ENCODE measurements around the gene CADM2. TPM values are rescaled to one million over a fixed set of nuclear protein-coding genes. Genes with fewer than 3 reads are reported as not detected.

The CADM2 gene
- total RNA-seq, 1 experiment from 2014 or later: 10.9 TPM

GRCh38 chr3:85594676-85595075, 635.9 kb downstream of the CADM2 start:
- Histone ChIP-seq H3K79me1 (ENCODE audit: insufficient read depth, low read depth, low read length, poor library complexity, severe bottlenecking) (no peaks in the 10 kb centered on the region), H3K9me3 (ENCODE audit: control insufficient read depth, low read depth, low read length) (no peaks in the 10 kb centered on the region), H3K56ac (ENCODE audit: insufficient read length, low read depth, low read length) (no peak overlapping the region), H3K4me1 (ENCODE audit: insufficient read depth, low read length) (no peaks in the 10 kb centered on the region), H3K23ac (ENCODE audit: insufficient read length, low read depth, low read length) (no peak overlapping the region), H3K18ac (ENCODE audit: insufficient read length, low read depth, low read length) (no peak overlapping the region), H2AK5ac (ENCODE audit: insufficient read length, low read length) (no peak overlapping the region), H4K20me1 (ENCODE audit: control insufficient read depth, insufficient read depth, insufficient read length) (no peaks in the 10 kb centered on the region), H3K27me3 (ENCODE audit: insufficient read depth, low read length) (no peaks in the 10 kb centered on the region), H3K23me2 (ENCODE audit: insufficient read length, low read depth, low read length, poor library complexity, severe bottlenecking) (no peaks in the 10 kb centered on the region), H3K14ac (ENCODE audit: insufficient read depth, low read length) (no peak overlapping the region), H3K4ac (ENCODE audit: low read depth, low read length) (no peak overlapping the region), H4K8ac (replicated peaks; ENCODE audit: insufficient read length, low read depth, low read length) (no peak overlapping the region), H2BK5ac (ENCODE audit: insufficient read length, low read length) (no peak overlapping the region), H4K91ac (ENCODE audit: insufficient read length, low read depth, low read length) (no peak overlapping the region), H3K27ac (ENCODE audit: insufficient read length, low read depth, low read length) (no peak overlapping the region), H2BK20ac (ENCODE audit: low read depth, low read length, poor library complexity, severe bottlenecking) (no peak overlapping the region), H3K4me2 (ENCODE audit: insufficient read depth, insufficient read length, low read length) (no peak overlapping the region), H4K5ac (ENCODE audit: insufficient read length, low read depth, low read length) (no peak overlapping the region), H2BK12ac (ENCODE audit: insufficient read length, low read depth, low read length) (no peak overlapping the region), H3K79me2 (ENCODE audit: insufficient read depth, low read length) (no peaks in the 10 kb centered on the region), H3K9ac (ENCODE audit: extremely low read depth, insufficient read length, low read length) (no peak overlapping the region), H2BK120ac (ENCODE audit: low read depth, low read length, poor library complexity, severe bottlenecking) (no peak overlapping the region), H2AFZ (ENCODE audit: low read length) (no peak overlapping the region), H3T11ph (ENCODE audit: low read length) (no peak overlapping the region), H2BK15ac (ENCODE audit: low read depth, low read length) (no peak overlapping the region)
- no CpG with 5 or more reads among the region's 1 CpG for WGBS (ENCODE audit: extremely low coverage, insufficient read length, low lambda C conversion rate)
- Mint-ChIP-seq H3K9me3 (no peaks in the 10 kb centered on the region), H3K27me3 (ENCODE audit: low read depth) (no peaks in the 10 kb centered on the region), H3K36me3 (ENCODE audit: insufficient read depth in 1 of 3, low read depth in 3 of 3) (no peaks in the 10 kb centered on the region), H3K4me1 (no peaks in the 10 kb centered on the region), H3K27ac (no peak overlapping the region), H3K4me3 (no peak overlapping the region)
- no peak for DNase-seq
- no peak for TF ChIP-seq CTCF (conservative IDR thresholded peaks at IDR 0.05)

Data from H9 (cell line).